Endothelial cell of umbilical vein (primary cell): ENCODE data around the gene CRLF1. TPM values are rescaled to one million over a fixed set of nuclear protein-coding genes. Genes with fewer than 3 reads are reported as not detected.

Experiments used
- BruUV-seq: library from RNA; stranded (reverse); fragments of 400-500 nt; replicated peaks from 2 replicates; lab custom pipeline; 2021; lab: Mats Ljungman, UMichigan
- CTCF ChIA-PET: fragments of 300-600, 350-600 bp; sonication (Branson Sonifier 250); formaldehyde crosslinking; loops from one replicate; lab custom pipeline; 2021; ENCODE audit warnings: antibody characterized with exemption, inconsistent platforms; lab: Charles Lee
- POLR2A ChIA-PET: fragments of 300-600, 350-600 bp; sonication (Branson Sonifier 250); formaldehyde crosslinking; loops from one replicate; lab custom pipeline; 2021; ENCODE audit warnings: antibody characterized with exemption, inconsistent platforms; lab: Charles Lee
- DNase-seq: peaks from one replicate; pipeline ENCODE4 v3.0.0-alpha.2; 2011; ENCODE audit warnings: low read depth, low spot score
- FAIRE-seq: peaks from 2 replicates; lab custom pipeline; 2011; peaks lifted over from hg19 to GRCh38; lab: Jason Lieb, UNC
- H2AFZ ChIP-seq: 2 replicates; pipeline ENCODE4 v1.6.0; 2012; ENCODE audit warnings: low read depth, low read length, control low read depth, inconsistent platforms
- H3K27ac ChIP-seq: 2 replicates; pipeline ENCODE4 v1.5.1; 2011; ENCODE audit warnings: low read depth, mild to moderate bottlenecking, control low read depth, low read length, moderate library complexity; ENCODE audit not compliant: insufficient read depth
- H3K27me3 ChIP-seq, 2 experiments: 2 replicates each; pipeline versions ENCODE4 v1.6.0 to v1.6.1; 2011; ENCODE audit warnings: low read length in 2 of 2, mixed read lengths in 1 of 2; ENCODE audit not compliant: control insufficient read depth in 2 of 2, insufficient read depth in 2 of 2
- H3K36me3 ChIP-seq, 2 experiments: 2 replicates in 1 of 2; 3 replicates in 1 of 2; pipeline ENCODE4 v1.5.1; 2011; ENCODE audit warnings: low read length in 2 of 2, mild to moderate bottlenecking in 1 of 2, moderate library complexity in 1 of 2; ENCODE audit not compliant: control insufficient read depth in 2 of 2, insufficient read depth in 2 of 2; ENCODE audit errors: extremely low read depth in 1 of 2
- H3K4me1 ChIP-seq: 3 replicates; pipeline ENCODE4 v1.5.1; 2011; ENCODE audit warnings: mild to moderate bottlenecking, low read length; ENCODE audit not compliant: control insufficient read depth, insufficient read depth; ENCODE audit errors: extremely low read depth
- H3K4me2 ChIP-seq: 2 replicates; pipeline ENCODE4 v1.6.1; 2011; ENCODE audit warnings: low read length, control low read depth, mixed read lengths; ENCODE audit not compliant: insufficient read depth
- H3K4me3 ChIP-seq, 3 experiments: fragments of 200-600 bp in 1 of 3; sonication (generic), shearing (Covaris generic) in 1 of 3; replicated peaks in 1 of 3; 2 replicates each; pipeline ENCODE4 v1.5.1; 2011 to 2016; ENCODE audit warnings: control low read depth in 3 of 3, low read length in 3 of 3, mild to moderate bottlenecking in 2 of 3, inconsistent platforms in 1 of 3, low read depth in 1 of 3, moderate library complexity in 1 of 3; ENCODE audit not compliant: insufficient read depth in 1 of 3
- H3K79me2 ChIP-seq: 2 replicates; pipeline ENCODE4 v1.6.0; 2012; ENCODE audit warnings: low read length, inconsistent platforms; ENCODE audit not compliant: control insufficient read depth, insufficient read depth
- H3K9ac ChIP-seq: replicated peaks from 2 replicates; pipeline ENCODE3; 2011; ENCODE audit warnings: low read length, control low read depth; ENCODE audit not compliant: insufficient read depth; ENCODE audit errors: extremely low read depth
- H3K9me1 ChIP-seq: replicated peaks from 3 replicates; pipeline ENCODE4 v1.6.0; 2011; ENCODE audit warnings: mild to moderate bottlenecking, low read length; ENCODE audit not compliant: control insufficient read depth, insufficient read depth; ENCODE audit errors: extremely low read depth
- H3K9me3 ChIP-seq: replicated peaks from 2 replicates; pipeline ENCODE4 v1.5.1; 2012; ENCODE audit warnings: low read length, inconsistent platforms; ENCODE audit not compliant: control insufficient read depth, insufficient read depth
- H4K20me1 ChIP-seq: replicated peaks from 2 replicates; pipeline ENCODE3; 2011; ENCODE audit warnings: mild to moderate bottlenecking, low read length; ENCODE audit not compliant: control insufficient read depth, insufficient read depth; ENCODE audit errors: extremely low read depth
- EZH2 ChIP-seq: IDR thresholded peaks from 2 replicates; pipeline ENCODE4 v1.6.1; 2012; ENCODE audit warnings: borderline replicate concordance, low read depth, mild to moderate bottlenecking, moderate library complexity, low read length, inconsistent platforms; ENCODE audit not compliant: severe bottlenecking
- FOS ChIP-seq: IDR thresholded peaks from 2 replicates; pipeline ENCODE4 v1.6.1; 2011; ENCODE audit warnings: mild to moderate bottlenecking, low read length, moderate library complexity, borderline replicate concordance; ENCODE audit not compliant: insufficient read depth
- GATA2 ChIP-seq: IDR thresholded peaks from 2 replicates; pipeline ENCODE4 v1.7.0; 2011; ENCODE audit warnings: low read depth, mild to moderate bottlenecking, moderate library complexity, mixed read lengths, low read length; ENCODE audit not compliant: insufficient read length, insufficient read depth
- JUN ChIP-seq: IDR thresholded peaks from 2 replicates; pipeline ENCODE4 v1.6.1; 2011; ENCODE audit warnings: borderline replicate concordance, low read depth; ENCODE audit not compliant: insufficient read length, insufficient read depth
- MYC ChIP-seq: IDR thresholded peaks from one replicate; pipeline ENCODE4 v1.6.1; 2011; ENCODE audit warnings: mild to moderate bottlenecking, low read depth, low read length
- POLR2A ChIP-seq: IDR thresholded peaks from 2 replicates; pipeline ENCODE4 v1.6.1; 2012; ENCODE audit warnings: low read depth, mild to moderate bottlenecking, control low read depth, low read length
- POLR2AphosphoS5 ChIP-seq: IDR thresholded peaks from 2 replicates; pipeline ENCODE4 v1.6.1; 2012; ENCODE audit warnings: low read depth, mild to moderate bottlenecking, control low read depth, low read length, moderate library complexity; ENCODE audit not compliant: insufficient read depth
- dilution Hi-C: fragments of 300-500 bp; cut with MboI; formaldehyde crosslinking; loops from one replicate; pipeline ENCODE4 v1.15.0; 2019; ENCODE audit warnings: low sequenced_read_pairs; ENCODE audit not compliant: extremely low pct_ligation_motif_present
- intact Hi-C: fragments of 100-400 bp; cut with micrococcal nuclease; formaldehyde crosslinking; loops from one replicate; pipeline ENCODE4 v1.10.0; 2022
- polyA plus RNA-seq, 4 experiments: library from polyadenylated mRNA; depleted of rRNA in 3 of 4; stranded (reverse) in 3 of 4; unstranded in 1 of 4; fragments of >200 nt; gene quantifications; 2 replicates each; pipeline versions ENCODE4 v1.2.1 to v1.2.3, GENCODE V29; 2011 to 2012; ENCODE audit warnings: missing spikeins in 1 of 4
- total RNA-seq: library from RNA; stranded (reverse); gene quantifications from 2 replicates; pipeline ENCODE4 v1.2.3, GENCODE V29; 2021
- TF ChIP-seq, protein P1 (sequence below): IDR thresholded peaks from 2 replicates; pipeline ENCODE4 v1.6.1; 2011; ENCODE audit not compliant: insufficient read depth, insufficient read length
- TF ChIP-seq, protein P2 (sequence below), 2 donors: IDR thresholded peaks; 1 replicate in 1 of 2; 2 replicates in 1 of 2; pipeline ENCODE4 v1.5.1; 2011; ENCODE audit warnings: low read length in 2 of 2, mild to moderate bottlenecking in 2 of 2, moderate library complexity in 2 of 2, control low read depth in 1 of 2, inconsistent platforms in 1 of 2, low read depth in 1 of 2; ENCODE audit not compliant: insufficient read depth in 1 of 2; ENCODE audit errors: extremely low read depth in 1 of 2

CRLF1 gene
- total and polyA plus RNA-seq, 2 donors (not counting 3 experiments of a cell fraction or from before 2014, with no cell fraction given): 0.18 TPM; not detected in 1

DNA sequence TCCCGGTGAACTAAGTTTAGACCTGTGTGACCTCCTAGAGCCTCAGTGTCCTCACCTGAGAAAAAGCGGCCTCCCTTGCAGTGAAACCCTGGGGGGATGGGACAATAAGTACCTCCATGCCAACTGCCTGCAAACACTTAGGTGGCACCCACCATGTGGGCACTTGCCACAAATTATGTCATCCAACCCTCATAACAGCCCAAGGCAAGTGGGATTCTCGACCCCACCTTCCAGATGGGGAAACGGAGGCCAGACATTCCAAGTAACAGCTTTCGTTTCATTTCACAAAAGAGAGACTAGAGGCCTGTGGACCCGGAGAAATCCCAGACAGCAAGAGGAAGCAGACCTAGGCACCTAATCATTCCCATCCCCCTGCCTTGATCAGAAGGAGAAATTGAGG is 11.1 kb downstream of the CRLF1 start:
- peaks cover 0 to 2% of the 10 kb centered on the region in 2 experiments for H3K36me3 ChIP-seq
- CTCF ChIA-PET: interaction anchor here (4.4 kb wide), 1 partner anchor 251 kb away, joined by 65 read pairs; no protein-coding TSS in a partner anchor
- H3K9me3 ChIP-seq: no peaks in the 10 kb centered on the region
- dilution Hi-C loops (no loop called here), intact Hi-C loops (no loop called here)
- H3K9me1 ChIP-seq: no peaks in the 10 kb centered on the region
- H3K27me3 ChIP-seq: no peaks in the 10 kb centered on the region
- no peak overlapping the region for H3K27ac ChIP-seq
- no peaks in the 10 kb centered on the region for H4K20me1 ChIP-seq
- POLR2A ChIA-PET: no interaction called here
- H3K9ac ChIP-seq: no peak overlapping the region
- TF ChIP-seq FOS (no peak), POLR2A (no peak), EZH2 (no peak), GATA2 (no peak), JUN (no peak), MYC (no peak), POLR2AphosphoS5 (no peak)
- TF ChIP-seq, protein P1, sequence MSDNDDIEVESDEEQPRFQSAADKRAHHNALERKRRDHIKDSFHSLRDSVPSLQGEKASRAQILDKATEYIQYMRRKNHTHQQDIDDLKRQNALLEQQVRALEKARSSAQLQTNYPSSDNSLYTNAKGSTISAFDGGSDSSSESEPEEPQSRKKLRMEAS: no peak
- TF ChIP-seq, protein P2, sequence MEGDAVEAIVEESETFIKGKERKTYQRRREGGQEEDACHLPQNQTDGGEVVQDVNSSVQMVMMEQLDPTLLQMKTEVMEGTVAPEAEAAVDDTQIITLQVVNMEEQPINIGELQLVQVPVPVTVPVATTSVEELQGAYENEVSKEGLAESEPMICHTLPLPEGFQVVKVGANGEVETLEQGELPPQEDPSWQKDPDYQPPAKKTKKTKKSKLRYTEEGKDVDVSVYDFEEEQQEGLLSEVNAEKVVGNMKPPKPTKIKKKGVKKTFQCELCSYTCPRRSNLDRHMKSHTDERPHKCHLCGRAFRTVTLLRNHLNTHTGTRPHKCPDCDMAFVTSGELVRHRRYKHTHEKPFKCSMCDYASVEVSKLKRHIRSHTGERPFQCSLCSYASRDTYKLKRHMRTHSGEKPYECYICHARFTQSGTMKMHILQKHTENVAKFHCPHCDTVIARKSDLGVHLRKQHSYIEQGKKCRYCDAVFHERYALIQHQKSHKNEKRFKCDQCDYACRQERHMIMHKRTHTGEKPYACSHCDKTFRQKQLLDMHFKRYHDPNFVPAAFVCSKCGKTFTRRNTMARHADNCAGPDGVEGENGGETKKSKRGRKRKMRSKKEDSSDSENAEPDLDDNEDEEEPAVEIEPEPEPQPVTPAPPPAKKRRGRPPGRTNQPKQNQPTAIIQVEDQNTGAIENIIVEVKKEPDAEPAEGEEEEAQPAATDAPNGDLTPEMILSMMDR (IDR thresholded peaks at IDR 0.05; ENCODE audit: extremely low read depth in 1 of 2, insufficient read depth in 1 of 2, low read depth in 1 of 2, low read length in 2 of 2): no peak
- no peak for DNase-seq
- no TSS peak for BruUV-seq
- H3K79me2 ChIP-seq: no peaks in the 10 kb centered on the region
- H3K4me1 ChIP-seq: peaks cover 4% of the 10 kb centered on the region
- H2AFZ ChIP-seq: no peak overlapping the region
- H3K4me2 ChIP-seq: no peak overlapping the region
- FAIRE-seq: no peak
- no peak overlapping the region for H3K4me3 ChIP-seq
